ENCODE results near the gene SH3BP2. TPM values are rescaled to one million over a fixed set of nuclear protein-coding genes. Genes with fewer than 3 reads are reported as not detected.
A peak's percentile ranks its signal among the peaks of the same experiment; 100 is the strongest.

Gene SH3BP2
- polyA plus RNA-seq, 1 of the 3 experiments (the other 2 are of a cell fraction): 25.2 TPM

- peaks cover 7% of the 10 kb centered on the region; the same call in 1 of the 2 replicates for H3K79me2 ChIP-seq (ENCODE audit: insufficient read depth)
- H3K9ac ChIP-seq: no peak overlapping the region
- H3K4me1 ChIP-seq (ENCODE audit: control insufficient read depth in 1 of 2, insufficient read depth in 2 of 2, low read depth in 1 of 2, low read length in 1 of 2): peaks cover 21 to 61% of the 10 kb centered on the region in 2 experiments; a peak in 2 of 4 replicates
- peak; percentile 22 for DNase-seq
- ChIA-PET POLR2A (interaction anchor here (0.6 to 1.4 kb wide), 2 partner anchors 24 to 36 kb away, joined by 4 read pairs; partner anchors contain the start of gene TNIP2), CTCF (no interaction called here)
- no peaks in the 10 kb centered on the region for H3K36me3 ChIP-seq (replicated peaks in 1 of 2; ENCODE audit: control insufficient read depth in 1 of 2, insufficient read depth in 2 of 2, low read length in 1 of 2)
- H3K27me3 ChIP-seq (ENCODE audit: insufficient read depth): no peaks in the 10 kb centered on the region
- no peak for TF ChIP-seq GATA2 (CRISPR knock-in tag; IDR thresholded peaks at IDR 0.05)
- TF ChIP-seq PBX3 (IDR thresholded peaks at IDR 0.05): no peak
- no peak for TF ChIP-seq ZBTB33 (IDR thresholded peaks at IDR 0.05; ENCODE audit: borderline replicate concordance, low read depth)
- no peak for TF ChIP-seq CTCF (IDR thresholded peaks at IDR 0.05)
- no peak for TF ChIP-seq RXRA (IDR thresholded peaks at IDR 0.05; ENCODE audit: borderline replicate concordance, low read depth)
- TF ChIP-seq EZH2phosphoT487 (IDR thresholded peaks at IDR 0.05; ENCODE audit: borderline replicate concordance, low read depth): no peak
- no peaks in the 10 kb centered on the region for H3K9me3 ChIP-seq
- 98% methylated on average over 8 of the region's 10 CpGs for WGBS (ENCODE audit: low lambda C conversion rate)
- H3K27ac ChIP-seq (ENCODE audit: low read depth in 2 of 2, low read length in 1 of 2): no peak overlapping the region
- no peak overlapping the region for H3K4me2 ChIP-seq
- no peak overlapping the region for H2AFZ ChIP-seq (ENCODE audit: low read depth)
- no peaks in the 10 kb centered on the region for H3K9me2 ChIP-seq
- H4K20me1 ChIP-seq (ENCODE audit: insufficient read depth): no peaks in the 10 kb centered on the region
- no peak overlapping the region for H3K4me3 ChIP-seq (ENCODE audit: low read depth in 2 of 2, low read length in 1 of 2)
- H3F3A ChIP-seq (replicated peaks; ENCODE audit: insufficient read depth): no peaks in the 10 kb centered on the region
Measured at GRCh38 chr4:2791518-2792395, 1.1 kb upstream of the SH3BP2 start.

- Histone ChIP-seq H3K27me3 (ENCODE audit: insufficient read depth) (no peaks in the 10 kb centered on the region), H3K4me2 (peak overlapping the region; percentile 87; the same call in 1 of the 2 replicates), H3K79me2 (ENCODE audit: insufficient read depth) (peaks cover 7% of the 10 kb centered on the region; the same call in 1 of the 2 replicates), H2AFZ (ENCODE audit: low read depth) (no peak overlapping the region), H3K36me3 (replicated peaks in 1 of 2; ENCODE audit: control insufficient read depth in 1 of 2, insufficient read depth in 2 of 2, low read length in 1 of 2) (no peaks in the 10 kb centered on the region), H3F3A (replicated peaks; ENCODE audit: insufficient read depth) (no peaks in the 10 kb centered on the region), H3K9me2 (no peaks in the 10 kb centered on the region), H3K9me3 (no peaks in the 10 kb centered on the region), H3K27ac (ENCODE audit: low read depth in 2 of 2, low read length in 1 of 2) (no peak overlapping the region), H3K4me3 (ENCODE audit: low read depth in 2 of 2, low read length in 1 of 2) (no peak overlapping the region), H3K4me1 (ENCODE audit: control insufficient read depth in 1 of 2, insufficient read depth in 2 of 2, low read depth in 1 of 2, low read length in 1 of 2) (peaks cover 21 to 66% of the 10 kb centered on the region in 2 experiments; a peak in 2 of 4 replicates), H3K9ac (no peak overlapping the region), H4K20me1 (ENCODE audit: insufficient read depth) (no peaks in the 10 kb centered on the region)
- DNase-seq: no peak
- WGBS (ENCODE audit: low lambda C conversion rate): 93% methylated on average over 3 of the region's 8 CpGs
- TF ChIP-seq TEAD4 (IDR thresholded peaks at IDR 0.05; ENCODE audit: borderline replicate concordance, insufficient read depth) (no peak), USF1 (IDR thresholded peaks at IDR 0.05; ENCODE audit: borderline replicate concordance, low read depth) (no peak), ELF1 (IDR thresholded peaks at IDR 0.05) (no peak), FOXJ3 (CRISPR knock-in tag; IDR thresholded peaks at IDR 0.05) (no peak), USF2 (IDR thresholded peaks at IDR 0.05; ENCODE audit: borderline replicate concordance, low read depth, low read length) (no peak), RAD21 (IDR thresholded peaks at IDR 0.05; ENCODE audit: low read length) (no peak), YY1 (IDR thresholded peaks at IDR 0.05; ENCODE audit: low read depth) (no peak), FOSL2 (IDR thresholded peaks at IDR 0.05; ENCODE audit: borderline replicate concordance, low read depth) (no peak), SMC3 (IDR thresholded peaks at IDR 0.05; ENCODE audit: low read depth, low read length) (no peak), RXRA (IDR thresholded peaks at IDR 0.05; ENCODE audit: borderline replicate concordance, low read depth) (no peak), EZH2phosphoT487 (IDR thresholded peaks at IDR 0.05; ENCODE audit: borderline replicate concordance, low read depth) (no peak), NRF1 (IDR thresholded peaks at IDR 0.05; ENCODE audit: low read depth, low read length) (no peak), MXI1 (IDR thresholded peaks at IDR 0.05; ENCODE audit: low read depth, low read length) (no peak)
- ChIA-PET POLR2A (interaction anchor here (1.0 kb wide), 1 partner anchor 24 kb away, joined by 3 read pairs; no protein-coding TSS in a partner anchor), CTCF (no interaction called here)
Measured at GRCh38 chr4:2792396-2792710, 532 bp upstream of the SH3BP2 start.

Measured in SK-N-SH (cell line).